Natural killer cell (primary cell): ENCODE data around the gene BTBD7. TPM values are rescaled to one million over a fixed set of nuclear protein-coding genes. Genes with fewer than 3 reads are reported as not detected.

Experiments used
- ATAC-seq, 3 donors: fragments of 150-1000 bp in 2 of 3; fragments of 200-7000 bp in 1 of 3; cut with Tn5 transposase; 1 replicate in 1 of 3; 2 replicates in 2 of 3; pipeline ENCODE4 v1.10.0; 2021; ENCODE audit warnings: mild to moderate bottlenecking in 2 of 3, moderate library complexity in 2 of 3
- DNase-seq, 2 donors: peaks; one replicate each; pipeline versions ENCODE4 v3.0.0 to v3.0.0-alpha.2; 2013 to 2021; ENCODE audit warnings: mixed read lengths in 1 of 2
- H3K27ac ChIP-seq: one replicate; pipeline ENCODE4 v1.5.1; 2013; ENCODE audit warnings: mild to moderate bottlenecking, low read length
- H3K27me3 ChIP-seq: one replicate; pipeline ENCODE4 v1.6.1; 2013; ENCODE audit warnings: low read length; ENCODE audit not compliant: control insufficient read depth, insufficient read depth
- H3K36me3 ChIP-seq: one replicate; pipeline ENCODE4 v1.6.1; 2013; ENCODE audit warnings: low read length; ENCODE audit not compliant: control insufficient read depth, insufficient read depth
- H3K4me1 ChIP-seq: one replicate; pipeline ENCODE4 v1.6.1; 2013; ENCODE audit warnings: low read length; ENCODE audit not compliant: control insufficient read depth, insufficient read depth
- H3K4me3 ChIP-seq: one replicate; pipeline ENCODE4 v1.5.1; 2013; ENCODE audit warnings: low read length
- H3K9me3 ChIP-seq: one replicate; pipeline ENCODE4 v1.6.1; 2013; ENCODE audit warnings: low read length; ENCODE audit not compliant: control insufficient read depth, insufficient read depth
- H3K27ac Mint-ChIP-seq, 2 donors: one replicate each; pipeline ENCODE4 v1.8.0; 2022; ENCODE audit warnings: mild to moderate bottlenecking in 2 of 2, mixed read lengths in 2 of 2, moderate library complexity in 1 of 2
- H3K27me3 Mint-ChIP-seq, 2 donors: one replicate each; pipeline ENCODE4 v1.8.0; 2022; ENCODE audit warnings: low read depth in 2 of 2, mixed read lengths in 2 of 2
- H3K36me3 Mint-ChIP-seq: one replicate; pipeline ENCODE4 v1.8.0; 2022; ENCODE audit warnings: mixed read lengths
- H3K4me1 Mint-ChIP-seq, 2 donors: one replicate each; pipeline ENCODE4 v1.8.0; 2022; ENCODE audit warnings: mixed read lengths in 2 of 2
- H3K4me3 Mint-ChIP-seq: one replicate; pipeline ENCODE4 v1.8.0; 2022; ENCODE audit warnings: mild to moderate bottlenecking, moderate library complexity, mixed read lengths
- H3K9me3 Mint-ChIP-seq, 2 donors: one replicate each; pipeline ENCODE4 v1.8.0; 2022; ENCODE audit warnings: mixed read lengths in 2 of 2
- CTCF ChIP-seq: fragments of 200-600 bp; IDR thresholded peaks from one replicate; pipeline ENCODE4 v1.8.0; 2022; ENCODE audit warnings: antibody characterized with exemption
- WGBS: methylation state at CpG from one replicate; pipeline ENCODE4 v1.1.7; 2013; ENCODE audit warnings: missing lambda C conversion rate; ENCODE audit not compliant: insufficient coverage; 5-methylcytosine and 5-hydroxymethylcytosine counted together
- intact Hi-C: fragments of 100-400 bp; cut with micrococcal nuclease; formaldehyde crosslinking; loops from one replicate; pipeline ENCODE4 v1.14.2; 2022
- total RNA-seq, 4 donors: library from RNA; stranded (reverse); fragments of 120-200 nt in 1 of 4; gene quantifications; one replicate each; pipeline versions ENCODE4 v1.2.3 to v1.2.4, GENCODE V29; 2013 to 2022

The BTBD7 gene
- total RNA-seq, 3 donors from 2014 or later (not counting 1 experiment from before 2014, with no cell fraction given) = 32.6 to 41.4 (median 38.7) TPM

GRCh38 chr14:93200553-93200952 is 132.3 kb downstream of the BTBD7 start:
- no peaks in the 10 kb centered on the region for H3K36me3 Mint-ChIP-seq
- WGBS = 98% methylated on average over 5 of the region's 5 CpGs
- intact Hi-C loops = no loop called here
- peaks cover 10 to 16% of the 10 kb centered on the region in 2 donors for H3K4me1 Mint-ChIP-seq
- H3K4me3 ChIP-seq = no peak overlapping the region
- H3K27me3 ChIP-seq = no peaks in the 10 kb centered on the region
- DNase-seq = no peak
- no peak overlapping the region for H3K27ac ChIP-seq
- H3K9me3 ChIP-seq = no peaks in the 10 kb centered on the region
- H3K27ac Mint-ChIP-seq = no peak overlapping the region
- H3K27me3 Mint-ChIP-seq = no peaks in the 10 kb centered on the region
- H3K4me3 Mint-ChIP-seq = no peak overlapping the region
- TF ChIP-seq CTCF = no peak
- H3K9me3 Mint-ChIP-seq = no peaks in the 10 kb centered on the region
- no peak for ATAC-seq
- peaks cover 7% of the 10 kb centered on the region for H3K36me3 ChIP-seq
- peaks cover 2% of the 10 kb centered on the region for H3K4me1 ChIP-seq

GRCh38 chr14:93199031-93199430 is 133.8 kb downstream of the BTBD7 start:
- Histone ChIP-seq H3K4me1 (no peaks in the 10 kb centered on the region), H3K9me3 (no peaks in the 10 kb centered on the region), H3K36me3 (peaks cover 7% of the 10 kb centered on the region), H3K4me3 (no peak overlapping the region), H3K27me3 (no peaks in the 10 kb centered on the region), H3K27ac (no peak overlapping the region)
- no peak overlapping the region for H3K4me3 Mint-ChIP-seq
- H3K27me3 Mint-ChIP-seq = no peaks in the 10 kb centered on the region
- no peak for TF ChIP-seq CTCF
- DNase-seq = no peak
- H3K27ac Mint-ChIP-seq = no peak overlapping the region
- H3K4me1 Mint-ChIP-seq = peaks cover 0 to under 1% of the 10 kb centered on the region in 2 donors
- no peak for ATAC-seq
- H3K9me3 Mint-ChIP-seq = no peaks in the 10 kb centered on the region
- H3K36me3 Mint-ChIP-seq = no peaks in the 10 kb centered on the region
- intact Hi-C loops = no loop called here
- WGBS = 94% methylated on average over 4 of the region's 4 CpGs

- Mint-ChIP-seq H3K9me3 (no peaks in the 10 kb centered on the region), H3K36me3 (no peaks in the 10 kb centered on the region), H3K4me3 (no peak overlapping the region), H3K27me3 (no peaks in the 10 kb centered on the region), H3K27ac (no peak overlapping the region), H3K4me1 (no peaks in the 10 kb centered on the region)
- H3K4me3 ChIP-seq = no peak overlapping the region
- H3K27ac ChIP-seq = no peak overlapping the region
- no peak for DNase-seq
- ATAC-seq = no peak
- peaks cover 7% of the 10 kb centered on the region for H3K36me3 ChIP-seq
- no peak for TF ChIP-seq CTCF
- no peaks in the 10 kb centered on the region for H3K4me1 ChIP-seq
- H3K27me3 ChIP-seq = no peaks in the 10 kb centered on the region
- intact Hi-C loops = no loop called here
- 97% methylated on average over 1 of the region's 1 CpG for WGBS
- H3K9me3 ChIP-seq = no peaks in the 10 kb centered on the region
Observed at GRCh38 chr14:93195316-93195999, 137.4 kb downstream of the BTBD7 start.

Other genes with a start within 250 kb of the BTBD7 start
- 10 to 100 TPM; 73.2 to 74.8 (median 74.4) TPM for gene ITPK1, start 217.1 kb downstream of the BTBD7 start, total RNA-seq
- gene MOAP1, start 148.1 kb downstream of the BTBD7 start, total RNA-seq = 100 to 1,000 TPM in 1 of 3 donors, 10 to 100 TPM in 2; 89.5 to 106 (median 91.4) TPM
- 10 to 100 TPM in 1 of 3 donors, 1 to 10 TPM in 2; 6.1 to 13.1 (median 9.0) TPM for gene LYSET, start 147.7 kb downstream of the BTBD7 start, total RNA-seq
- gene GON7, start 126.0 kb downstream of the BTBD7 start, total RNA-seq = 1 to 10 TPM; 3.2 to 6.6 (median 5.2) TPM
- 10 to 100 TPM; 17.0 to 23.4 (median 18.6) TPM for gene UBR7, start 125.8 kb downstream of the BTBD7 start, total RNA-seq
- not detected for gene COX8C, start 14.1 kb upstream of the BTBD7 start, total RNA-seq
- under 1 TPM in 2 of 3 donors, not detected in 1; 0.05 TPM for gene UNC79, start 97.9 kb upstream of the BTBD7 start, total RNA-seq